ENCODE results near the gene CDC45.

The CDC45 gene

GRCh38 chr22:19460036-19460435, 19.7 kb upstream of the CDC45 start:
- TF ChIP-seq SUZ12 (IDR thresholded peaks at IDR 0.05; ENCODE audit: extremely low read depth, insufficient read depth, insufficient read length): no peak
- TF ChIP-seq YY1 (IDR thresholded peaks at IDR 0.05; ENCODE audit: insufficient read depth, insufficient read length): no peak
- no peak for TF ChIP-seq ZNF274 (IDR thresholded peaks at IDR 0.05; ENCODE audit: low read depth, low read length)
- Histone ChIP-seq H3K36me3 (ENCODE audit: insufficient read depth, insufficient read length, low read length) (peaks cover 69% of the 10 kb centered on the region), H3K4me3 (ENCODE audit: insufficient read length, low read depth) (no peak overlapping the region), H3K4me1 (ENCODE audit: insufficient read depth, insufficient read length) (no peaks in the 10 kb centered on the region), H3K9ac (ENCODE audit: insufficient read length, low read depth) (no peak overlapping the region), H3K27me3 (ENCODE audit: insufficient read depth, insufficient read length) (no peaks in the 10 kb centered on the region), H3K9me3 (ENCODE audit: insufficient read depth, low read length) (no peaks in the 10 kb centered on the region)
- DNase-seq (ENCODE audit: low read depth, low spot score): no peak

- H3K27me3 ChIP-seq (ENCODE audit: insufficient read depth, insufficient read length): no peaks in the 10 kb centered on the region
- peaks cover 68% of the 10 kb centered on the region for H3K36me3 ChIP-seq (ENCODE audit: insufficient read depth, insufficient read length, low read length)
- no peak for TF ChIP-seq SUZ12 (IDR thresholded peaks at IDR 0.05; ENCODE audit: extremely low read depth, insufficient read depth, insufficient read length)
- no peak for TF ChIP-seq YY1 (IDR thresholded peaks at IDR 0.05; ENCODE audit: insufficient read depth, insufficient read length)
- no peak for TF ChIP-seq ZNF274 (IDR thresholded peaks at IDR 0.05; ENCODE audit: low read depth, low read length)
- H3K4me3 ChIP-seq (ENCODE audit: insufficient read length, low read depth): no peak overlapping the region
- H3K9ac ChIP-seq (ENCODE audit: insufficient read length, low read depth): no peak overlapping the region
- no peak for DNase-seq (ENCODE audit: low read depth, low spot score)
- H3K9me3 ChIP-seq (ENCODE audit: insufficient read depth, low read length): no peaks in the 10 kb centered on the region
- no peaks in the 10 kb centered on the region for H3K4me1 ChIP-seq (ENCODE audit: insufficient read depth, insufficient read length)
Observed at GRCh38 chr22:19461506-19461905, 18.2 kb upstream of the CDC45 start.

GRCh38 chr22:19463008-19463407, 16.7 kb upstream of the CDC45 start:
- Histone ChIP-seq H3K4me1 (ENCODE audit: insufficient read depth, insufficient read length) (no peaks in the 10 kb centered on the region), H3K9ac (ENCODE audit: insufficient read length, low read depth) (no peak overlapping the region), H3K36me3 (ENCODE audit: insufficient read depth, insufficient read length, low read length) (peaks cover 68% of the 10 kb centered on the region), H3K4me3 (ENCODE audit: insufficient read length, low read depth) (no peak overlapping the region), H3K27me3 (ENCODE audit: insufficient read depth, insufficient read length) (no peaks in the 10 kb centered on the region), H3K9me3 (ENCODE audit: insufficient read depth, low read length) (no peaks in the 10 kb centered on the region)
- no peak for TF ChIP-seq YY1 (IDR thresholded peaks at IDR 0.05; ENCODE audit: insufficient read depth, insufficient read length)
- no peak for TF ChIP-seq ZNF274 (IDR thresholded peaks at IDR 0.05; ENCODE audit: low read depth, low read length)
- TF ChIP-seq SUZ12 (IDR thresholded peaks at IDR 0.05; ENCODE audit: extremely low read depth, insufficient read depth, insufficient read length): no peak
- DNase-seq (ENCODE audit: low read depth, low spot score): no peak

- no peak for DNase-seq (ENCODE audit: low read depth, low spot score)
- H3K9ac ChIP-seq (ENCODE audit: insufficient read length, low read depth): no peak overlapping the region
- H3K4me1 ChIP-seq (ENCODE audit: insufficient read depth, insufficient read length): no peaks in the 10 kb centered on the region
- peaks cover 75% of the 10 kb centered on the region for H3K36me3 ChIP-seq (ENCODE audit: insufficient read depth, insufficient read length, low read length)
- no peak overlapping the region for H3K4me3 ChIP-seq (ENCODE audit: insufficient read length, low read depth)
- no peak for TF ChIP-seq SUZ12 (IDR thresholded peaks at IDR 0.05; ENCODE audit: extremely low read depth, insufficient read depth, insufficient read length)
- no peak for TF ChIP-seq ZNF274 (IDR thresholded peaks at IDR 0.05; ENCODE audit: low read depth, low read length)
- no peak for TF ChIP-seq YY1 (IDR thresholded peaks at IDR 0.05; ENCODE audit: insufficient read depth, insufficient read length)
- H3K27me3 ChIP-seq (ENCODE audit: insufficient read depth, insufficient read length): no peaks in the 10 kb centered on the region
- no peaks in the 10 kb centered on the region for H3K9me3 ChIP-seq (ENCODE audit: insufficient read depth, low read length)
Observed at GRCh38 chr22:19463491-19464469, 15.9 kb upstream of the CDC45 start.

- H3K36me3 ChIP-seq (ENCODE audit: insufficient read depth, insufficient read length, low read length): peaks cover 82% of the 10 kb centered on the region
- H3K27me3 ChIP-seq (ENCODE audit: insufficient read depth, insufficient read length): no peaks in the 10 kb centered on the region
- no peaks in the 10 kb centered on the region for H3K4me1 ChIP-seq (ENCODE audit: insufficient read depth, insufficient read length)
- H3K9me3 ChIP-seq (ENCODE audit: insufficient read depth, low read length): no peaks in the 10 kb centered on the region
- H3K4me3 ChIP-seq (ENCODE audit: insufficient read length, low read depth): no peak overlapping the region
- DNase-seq (ENCODE audit: low read depth, low spot score): no peak
- TF ChIP-seq ZNF274 (IDR thresholded peaks at IDR 0.05; ENCODE audit: low read depth, low read length) (no peak), SUZ12 (IDR thresholded peaks at IDR 0.05; ENCODE audit: extremely low read depth, insufficient read depth, insufficient read length) (no peak), YY1 (IDR thresholded peaks at IDR 0.05; ENCODE audit: insufficient read depth, insufficient read length) (no peak)
- H3K9ac ChIP-seq (ENCODE audit: insufficient read length, low read depth): no peak overlapping the region
Observed at GRCh38 chr22:19464546-19464945, 15.2 kb upstream of the CDC45 start.

GRCh38 chr22:19464975-19465374, 14.7 kb upstream of the CDC45 start:
- Histone ChIP-seq H3K4me1 (ENCODE audit: insufficient read depth, insufficient read length) (no peaks in the 10 kb centered on the region), H3K27me3 (ENCODE audit: insufficient read depth, insufficient read length) (no peaks in the 10 kb centered on the region), H3K4me3 (ENCODE audit: insufficient read length, low read depth) (no peak overlapping the region), H3K9ac (ENCODE audit: insufficient read length, low read depth) (no peak overlapping the region), H3K9me3 (ENCODE audit: insufficient read depth, low read length) (no peaks in the 10 kb centered on the region), H3K36me3 (ENCODE audit: insufficient read depth, insufficient read length, low read length) (peaks cover 87% of the 10 kb centered on the region)
- DNase-seq (ENCODE audit: low read depth, low spot score): no peak
- TF ChIP-seq SUZ12 (IDR thresholded peaks at IDR 0.05; ENCODE audit: extremely low read depth, insufficient read depth, insufficient read length) (no peak), YY1 (IDR thresholded peaks at IDR 0.05; ENCODE audit: insufficient read depth, insufficient read length) (no peak), ZNF274 (IDR thresholded peaks at IDR 0.05; ENCODE audit: low read depth, low read length) (no peak)

- no peak for DNase-seq (ENCODE audit: low read depth, low spot score)
- H3K9ac ChIP-seq (ENCODE audit: insufficient read length, low read depth): no peak overlapping the region
- H3K27me3 ChIP-seq (ENCODE audit: insufficient read depth, insufficient read length): no peaks in the 10 kb centered on the region
- no peaks in the 10 kb centered on the region for H3K9me3 ChIP-seq (ENCODE audit: insufficient read depth, low read length)
- peaks cover 91% of the 10 kb centered on the region for H3K36me3 ChIP-seq (ENCODE audit: insufficient read depth, insufficient read length, low read length)
- no peak for TF ChIP-seq SUZ12 (IDR thresholded peaks at IDR 0.05; ENCODE audit: extremely low read depth, insufficient read depth, insufficient read length)
- TF ChIP-seq YY1 (IDR thresholded peaks at IDR 0.05; ENCODE audit: insufficient read depth, insufficient read length): no peak
- no peak for TF ChIP-seq ZNF274 (IDR thresholded peaks at IDR 0.05; ENCODE audit: low read depth, low read length)
- no peaks in the 10 kb centered on the region for H3K4me1 ChIP-seq (ENCODE audit: insufficient read depth, insufficient read length)
- no peak overlapping the region for H3K4me3 ChIP-seq (ENCODE audit: insufficient read length, low read depth)
Observed at GRCh38 chr22:19466126-19466716, 13.5 kb upstream of the CDC45 start.

Measured in NT2/D1 (cell line).